Suppressor macrophage (primary cell): ENCODE results near the gene PRODH.
"Not testable (repeated sequence)": the region's sequence is repeated elsewhere in the genome, so short reads cannot be mapped to it uniquely, and the experiment has no call there.

ENCODE experiments used
- DNase-seq, 4 experiments: peaks; one replicate each; pipeline ENCODE4 v3.0.0-alpha.2; 2020 to 2022

PRODH gene

DNA sequence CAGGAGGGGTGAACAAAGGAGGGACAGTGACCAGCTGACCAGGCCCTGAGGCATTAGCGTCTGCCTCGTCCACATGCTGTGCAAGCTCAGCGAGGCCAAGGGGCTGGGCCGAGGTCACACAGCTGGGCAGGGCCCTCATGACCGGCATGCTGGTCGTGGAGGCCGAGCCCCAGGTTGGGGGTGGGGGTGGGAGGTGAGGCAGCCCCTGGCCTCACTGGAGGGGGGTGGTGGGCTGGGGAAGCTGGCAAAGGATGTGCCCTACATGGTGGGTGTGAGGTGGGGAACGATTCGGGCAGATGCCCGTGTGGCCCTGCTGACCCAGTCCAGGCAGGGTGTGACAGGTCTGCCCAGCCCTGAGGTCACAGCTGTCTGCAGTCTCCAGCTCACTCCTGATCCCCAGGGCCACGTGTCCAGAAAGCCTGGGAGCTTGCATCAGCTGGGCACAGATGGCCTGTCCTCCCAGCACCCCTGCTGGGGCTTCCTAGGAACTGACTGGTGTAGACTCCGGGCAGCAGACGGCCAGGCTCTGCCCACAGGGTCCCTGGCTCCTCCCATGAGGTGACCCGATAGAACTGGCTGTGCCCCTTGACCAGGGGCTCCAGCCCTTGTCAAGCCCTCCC, 31.4 kb upstream of the PRODH start:
- DNase-seq = peak; percentile 15 to 63 (median 39)

DNA sequence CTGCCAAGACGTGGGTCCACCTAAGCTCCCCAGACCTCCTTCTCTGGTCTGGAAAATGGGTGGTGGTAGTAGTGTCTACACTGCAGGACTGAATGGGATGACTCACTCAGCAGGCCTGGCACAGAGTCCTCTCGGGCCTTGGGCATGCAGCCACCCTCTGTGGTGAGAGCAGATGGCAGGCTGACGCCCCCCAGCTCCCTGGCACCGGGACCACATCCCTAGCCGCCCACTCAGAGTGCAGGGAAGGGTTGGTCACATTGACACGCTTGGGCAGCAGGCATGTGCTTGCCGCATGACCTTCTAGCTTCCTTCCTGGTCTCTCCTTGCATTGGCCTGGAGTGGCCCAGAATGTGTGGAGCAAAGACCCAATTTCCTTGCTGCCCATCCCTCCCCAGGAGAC, 30.7 kb upstream of the PRODH start:
- DNase-seq = peak; percentile 5 to 56 (median 30)

DNA sequence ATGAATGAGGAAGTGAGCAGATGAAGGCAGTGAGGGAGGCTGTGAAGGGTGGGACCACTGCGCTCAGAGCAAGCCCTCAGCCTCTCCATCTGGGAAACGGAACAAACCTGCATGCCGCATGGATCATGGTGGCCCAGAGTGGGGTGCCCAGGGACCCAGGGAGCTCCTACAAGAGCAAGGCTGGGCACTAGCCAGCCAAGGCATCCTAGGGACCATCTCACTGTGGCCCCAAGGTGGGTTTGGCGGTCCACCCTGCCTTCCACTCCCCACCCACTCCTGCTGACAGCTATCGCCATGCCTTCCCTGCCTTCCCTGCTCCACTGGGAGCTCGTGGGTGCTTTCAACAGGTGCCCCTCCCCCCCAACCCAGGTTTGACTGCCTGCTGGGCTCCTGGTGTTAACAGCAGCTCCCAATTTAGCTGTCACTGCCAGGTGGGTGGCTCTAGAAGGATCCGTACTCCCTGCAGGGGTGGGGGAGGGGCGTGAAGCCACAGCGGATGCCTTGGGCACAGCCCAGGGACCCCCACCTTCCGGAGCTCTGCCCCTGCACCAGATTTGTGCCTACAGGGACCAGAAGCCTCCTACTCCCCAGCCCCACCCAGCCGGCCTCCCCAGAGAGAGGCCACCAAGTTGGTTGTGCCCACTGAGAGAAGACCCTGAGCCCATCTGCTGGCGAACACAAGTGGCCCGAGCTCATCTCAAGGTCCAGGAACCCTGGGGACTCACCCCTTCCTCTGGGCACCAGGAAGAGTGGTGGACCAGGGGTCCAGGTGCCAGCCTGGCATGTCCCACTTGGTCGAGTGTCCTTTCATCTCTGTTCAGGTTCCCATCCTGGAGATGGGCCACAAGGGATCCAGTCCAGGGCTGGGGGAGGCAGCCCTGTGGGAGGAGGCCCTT, 29.7 kb upstream of the PRODH start:
- no peak for DNase-seq

DNA sequence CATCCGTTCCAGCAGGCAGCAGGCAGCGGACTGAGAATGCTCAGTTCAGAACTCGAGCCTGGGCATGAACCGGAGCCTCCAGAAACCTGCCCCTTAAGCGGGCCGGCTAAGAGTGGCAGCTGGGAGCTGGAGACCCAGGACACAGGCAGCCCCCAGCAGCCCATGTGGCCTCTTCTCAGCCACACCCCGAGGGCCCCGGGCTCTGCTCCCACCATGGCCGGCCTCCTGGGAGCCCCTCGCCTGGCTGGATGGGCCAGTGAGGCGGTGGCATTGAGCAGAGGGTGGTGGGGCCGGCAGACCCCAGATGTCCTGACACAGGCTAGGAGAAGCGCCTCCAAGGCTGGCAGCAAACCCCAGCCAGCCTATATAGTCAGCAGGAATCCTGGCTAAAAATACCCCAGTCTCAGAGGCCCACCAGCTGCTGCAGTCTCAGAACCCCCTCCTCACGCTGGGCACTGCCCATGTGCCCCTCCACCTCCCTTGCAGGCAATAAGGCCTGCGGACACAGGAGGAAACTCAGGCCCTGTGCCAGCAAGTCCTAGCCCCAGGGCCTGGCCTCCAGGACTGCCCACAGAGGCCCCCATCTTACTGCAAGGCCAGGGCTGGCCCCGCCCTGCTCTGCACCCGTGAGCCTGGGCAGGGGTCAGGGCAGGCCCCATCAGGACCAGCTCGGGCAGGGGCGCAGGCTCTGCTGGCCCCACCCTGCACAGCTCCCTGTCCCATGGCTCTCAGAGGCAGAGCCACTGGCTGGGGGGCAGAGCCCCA, 28.6 kb upstream of the PRODH start:
- not testable (repeated sequence) for DNase-seq

DNA sequence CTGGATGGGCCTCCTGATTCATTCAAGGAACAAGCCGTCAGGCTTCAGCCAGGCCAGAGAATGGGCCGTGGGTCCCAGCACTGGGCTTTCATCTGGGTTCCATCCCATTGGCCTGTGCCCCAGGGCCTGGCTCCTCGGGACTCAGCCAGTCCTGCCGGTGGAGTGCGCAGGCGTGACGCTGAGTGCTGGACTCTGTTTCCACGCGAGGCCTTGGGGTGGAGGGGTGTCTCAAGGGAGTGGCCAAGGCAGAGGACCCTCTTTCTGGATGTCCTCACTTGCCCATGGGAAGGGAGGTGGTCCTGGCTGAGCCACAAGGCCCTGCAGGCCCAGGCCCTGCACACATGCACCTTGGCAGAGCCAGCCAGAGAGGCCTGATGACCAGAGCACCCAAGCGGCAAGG, 28.0 kb upstream of the PRODH start:
- DNase-seq = not testable (repeated sequence)

DNA sequence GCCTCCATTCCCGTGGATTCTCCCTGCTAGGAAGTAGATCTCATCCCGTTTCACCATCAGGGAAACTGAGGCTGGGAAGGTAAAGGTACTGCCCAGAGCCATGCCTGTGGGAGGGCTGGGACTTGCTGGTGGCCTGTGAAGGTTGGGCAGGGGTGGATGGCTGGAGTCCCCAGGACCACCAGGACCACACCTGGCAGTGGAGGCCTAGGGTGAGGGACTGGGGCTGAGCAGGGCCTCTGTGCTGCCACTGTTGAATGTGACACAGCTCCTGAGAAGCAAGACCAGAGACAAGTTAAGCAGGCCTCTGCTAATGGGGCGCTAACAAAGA, 26.2 kb upstream of the PRODH start:
- DNase-seq = no peak

DNA sequence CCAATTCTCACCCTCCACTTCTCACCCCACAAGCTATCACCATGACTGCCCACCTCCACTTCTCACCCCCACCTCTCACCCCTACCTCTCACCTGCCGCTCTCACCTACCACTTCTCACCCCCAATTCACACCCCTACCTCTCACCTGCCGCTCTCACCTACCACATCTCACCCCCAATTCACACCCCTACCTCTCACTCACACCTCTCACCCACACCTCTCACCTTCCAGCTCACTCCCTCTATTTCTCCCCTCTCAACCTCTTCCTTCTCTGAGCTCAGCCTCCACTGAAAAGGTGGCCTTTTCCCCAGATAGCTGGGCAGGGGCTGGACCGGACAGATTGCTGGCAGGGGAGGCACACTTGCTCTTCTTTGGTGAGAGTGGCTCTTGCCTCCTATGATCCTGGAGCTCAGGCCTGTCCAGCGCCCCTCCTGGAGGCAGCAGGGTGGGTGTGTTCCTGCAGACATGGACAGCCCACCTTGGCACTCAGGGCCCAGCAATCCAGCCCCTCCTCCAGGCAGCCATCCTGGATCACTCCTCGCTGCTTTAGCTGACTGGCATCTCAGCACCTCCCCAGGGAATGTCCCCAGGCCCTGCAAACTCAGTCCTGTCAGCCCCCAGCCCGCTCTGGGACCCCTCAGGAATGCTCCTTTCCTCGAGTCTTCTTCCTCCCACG, 25.7 kb upstream of the PRODH start:
- DNase-seq = not testable (repeated sequence)

DNA sequence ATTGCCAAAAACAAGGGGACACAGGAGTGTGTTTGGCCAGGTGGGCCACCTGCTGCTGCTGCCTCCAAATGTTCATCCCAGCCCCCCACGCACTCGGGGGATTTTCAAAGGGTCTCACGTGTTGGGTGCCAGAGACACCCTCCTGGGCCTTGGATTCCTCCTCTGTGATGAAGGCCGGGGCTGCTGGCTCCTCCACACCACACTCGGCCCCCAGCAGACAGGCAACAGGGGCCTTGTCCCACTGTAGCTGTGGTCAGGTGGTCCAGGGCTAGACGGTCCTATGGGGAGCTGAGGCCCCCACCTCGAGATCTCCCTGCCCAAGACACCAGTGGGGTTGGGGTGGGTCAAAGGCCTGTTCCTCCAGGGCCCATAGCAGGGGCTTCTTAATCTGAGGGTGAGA, 25.1 kb upstream of the PRODH start:
- DNase-seq = not testable (repeated sequence)

DNA sequence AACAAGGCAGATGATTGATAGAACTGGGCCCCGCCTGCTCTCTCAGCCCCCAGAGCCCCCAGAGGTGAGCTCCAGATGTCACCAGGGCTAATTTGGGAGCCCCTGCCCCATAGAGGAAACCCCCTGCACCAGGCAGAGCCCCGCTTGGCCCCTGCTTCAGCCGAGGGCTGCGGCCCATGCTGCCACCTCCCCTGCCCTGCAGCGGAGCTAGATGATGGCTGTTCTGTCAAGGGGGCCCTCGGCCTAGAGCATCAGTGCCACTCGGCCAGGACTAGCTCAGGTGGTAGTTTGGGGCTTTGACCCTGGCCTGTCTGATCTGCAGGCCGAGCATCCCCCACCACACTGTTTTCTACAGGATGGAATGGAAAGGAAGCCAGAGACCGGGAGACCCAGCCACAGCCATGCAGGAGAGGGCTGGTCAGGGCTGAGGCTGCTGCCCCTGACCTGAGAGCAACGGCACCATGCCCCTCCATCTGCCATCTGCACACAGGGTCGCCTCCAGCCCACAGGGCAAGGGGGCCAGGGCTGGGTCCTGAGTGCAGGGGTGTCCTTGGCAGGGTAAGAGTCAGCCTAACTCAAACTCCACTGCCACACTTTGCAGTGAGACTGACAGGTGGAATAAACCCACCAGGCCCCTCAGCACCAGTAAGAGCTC, 24.2 kb upstream of the PRODH start:
- not testable (repeated sequence) for DNase-seq

DNA sequence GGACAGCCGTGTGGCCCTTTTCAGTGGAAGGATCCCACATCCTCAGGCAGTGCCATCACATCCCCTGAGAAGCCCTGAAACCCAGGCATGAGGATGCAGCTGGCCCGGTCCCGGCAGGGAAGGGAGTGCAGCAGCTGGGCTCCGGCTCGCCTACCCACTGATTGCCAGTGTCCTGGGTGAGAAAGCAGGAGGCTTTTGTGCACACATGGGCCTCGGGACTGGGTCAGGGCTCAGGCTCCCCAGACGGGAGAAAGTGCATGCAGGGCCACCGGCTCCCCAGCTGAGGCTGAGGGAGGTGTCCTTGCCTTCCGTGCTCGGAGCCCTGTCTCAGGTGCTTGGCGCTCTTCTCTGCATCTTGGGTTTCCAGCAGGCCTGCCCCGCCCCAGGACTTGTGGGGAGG, 23.6 kb upstream of the PRODH start:
- not testable (repeated sequence) for DNase-seq

DNA sequence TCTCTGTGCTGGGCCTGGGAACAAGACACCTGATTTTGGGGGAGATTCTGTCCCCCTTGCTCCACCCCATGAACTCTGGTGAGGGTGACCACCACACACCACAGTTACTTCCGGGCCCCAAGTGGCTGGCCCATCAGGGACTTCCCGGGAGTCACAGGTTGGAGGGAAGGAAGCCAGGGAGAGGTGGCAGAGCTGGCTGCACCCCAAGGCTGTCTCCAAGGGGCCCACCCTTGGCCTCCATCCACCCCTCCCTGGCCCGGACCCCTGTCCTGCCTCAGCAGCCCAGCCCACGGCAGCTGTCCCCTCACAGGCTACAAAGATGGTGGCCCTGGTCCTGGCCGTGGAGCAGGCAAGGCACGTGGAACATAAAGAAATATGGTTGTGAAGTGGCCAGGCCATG, 23.2 kb upstream of the PRODH start:
- DNase-seq = not testable (repeated sequence)

DNA sequence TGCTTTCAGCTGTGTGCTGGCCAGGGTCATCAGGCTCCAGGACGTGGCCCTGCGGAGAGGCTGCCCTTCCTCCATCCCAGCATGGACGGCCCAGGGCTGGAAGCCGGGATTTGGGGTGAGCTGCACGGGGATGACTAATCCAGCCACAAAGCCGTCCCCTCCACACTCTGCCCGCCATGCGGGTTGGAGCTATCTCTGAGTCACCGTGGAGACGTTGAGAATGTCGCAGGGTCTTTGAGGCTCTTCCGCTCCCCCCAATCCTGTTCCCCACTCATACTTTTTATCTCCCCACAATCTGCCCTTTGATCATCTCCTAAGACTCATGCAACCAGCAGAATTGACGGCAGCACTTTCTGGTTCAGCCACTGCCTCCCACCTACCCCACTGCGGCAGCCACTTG, 22.6 kb upstream of the PRODH start:
- not testable (repeated sequence) for DNase-seq

DNA sequence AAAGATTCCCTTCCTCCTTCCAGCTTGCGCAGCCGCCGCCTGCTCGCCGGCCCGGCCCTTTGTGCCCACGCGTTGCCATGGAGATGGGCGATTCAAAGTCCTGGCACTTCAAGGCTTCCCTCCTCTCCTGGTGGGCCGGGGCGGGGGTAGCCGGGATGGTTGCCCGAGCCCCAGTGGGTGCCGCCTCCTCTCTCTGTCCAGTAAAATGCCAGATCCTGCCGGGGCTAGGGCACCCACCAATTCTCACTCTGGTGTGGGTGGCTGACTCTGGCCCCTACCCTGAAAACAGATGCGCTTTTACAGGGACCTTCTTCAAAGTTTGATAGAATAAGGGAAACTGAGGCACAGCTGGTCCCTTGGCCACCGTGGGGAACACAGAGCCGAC, 22.2 kb upstream of the PRODH start:
- not testable (repeated sequence) for DNase-seq

DNA sequence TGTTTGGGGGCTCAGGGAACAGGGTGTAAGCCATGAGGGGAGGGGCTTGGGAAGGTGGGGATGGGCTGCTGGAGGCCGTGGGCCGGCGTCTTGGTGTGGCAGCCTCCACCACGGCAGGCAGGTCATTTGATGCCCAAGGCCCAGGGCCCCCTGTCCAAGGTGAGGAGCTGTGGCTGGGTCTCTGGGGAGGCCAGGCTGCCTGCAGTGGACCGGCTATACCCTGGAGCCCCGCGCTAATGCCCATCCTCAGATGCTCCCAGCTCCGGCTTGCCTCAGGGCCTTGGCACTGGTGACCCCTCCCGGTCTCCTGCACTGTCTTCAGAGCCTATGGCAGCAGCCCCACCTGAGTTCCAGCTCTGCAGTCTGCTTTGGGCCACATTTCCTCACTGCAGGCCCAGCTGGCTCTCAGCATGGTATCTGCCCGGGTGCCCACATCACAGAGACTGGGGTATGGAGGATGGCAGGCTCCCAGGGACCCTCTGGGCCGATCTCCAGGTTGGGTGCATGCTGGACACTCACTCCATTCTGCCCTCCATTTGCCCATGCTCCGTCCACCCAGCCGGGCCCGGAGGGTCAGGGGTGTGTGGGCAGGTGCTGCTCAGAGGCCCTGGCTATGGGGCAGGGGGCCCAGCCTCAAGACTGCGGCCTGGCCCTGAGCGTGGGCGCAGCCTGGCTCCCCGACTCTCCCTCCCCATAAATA, 21.7 kb upstream of the PRODH start:
- DNase-seq = not testable (repeated sequence)

DNA sequence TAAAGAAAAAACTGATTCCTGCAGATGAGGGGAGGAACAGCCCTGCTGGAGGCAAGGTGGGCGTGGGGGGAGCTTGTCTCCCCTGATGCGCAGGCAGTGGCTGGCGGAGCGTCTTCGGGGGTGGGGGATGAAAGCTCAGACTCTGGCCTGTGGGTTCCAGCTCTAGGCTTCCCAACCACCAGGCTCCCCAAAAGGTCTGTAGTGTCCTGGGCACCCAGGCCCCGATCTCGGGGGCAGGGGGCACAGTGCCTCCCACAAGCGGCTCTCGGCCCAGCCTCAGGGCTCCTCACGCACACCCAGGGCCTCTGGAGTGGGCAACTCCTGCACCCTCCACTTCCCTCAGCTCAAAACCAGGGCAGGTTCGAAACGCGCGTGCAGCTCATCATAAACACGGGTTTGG, 20.9 kb upstream of the PRODH start:
- DNase-seq = not testable (repeated sequence)

DNA sequence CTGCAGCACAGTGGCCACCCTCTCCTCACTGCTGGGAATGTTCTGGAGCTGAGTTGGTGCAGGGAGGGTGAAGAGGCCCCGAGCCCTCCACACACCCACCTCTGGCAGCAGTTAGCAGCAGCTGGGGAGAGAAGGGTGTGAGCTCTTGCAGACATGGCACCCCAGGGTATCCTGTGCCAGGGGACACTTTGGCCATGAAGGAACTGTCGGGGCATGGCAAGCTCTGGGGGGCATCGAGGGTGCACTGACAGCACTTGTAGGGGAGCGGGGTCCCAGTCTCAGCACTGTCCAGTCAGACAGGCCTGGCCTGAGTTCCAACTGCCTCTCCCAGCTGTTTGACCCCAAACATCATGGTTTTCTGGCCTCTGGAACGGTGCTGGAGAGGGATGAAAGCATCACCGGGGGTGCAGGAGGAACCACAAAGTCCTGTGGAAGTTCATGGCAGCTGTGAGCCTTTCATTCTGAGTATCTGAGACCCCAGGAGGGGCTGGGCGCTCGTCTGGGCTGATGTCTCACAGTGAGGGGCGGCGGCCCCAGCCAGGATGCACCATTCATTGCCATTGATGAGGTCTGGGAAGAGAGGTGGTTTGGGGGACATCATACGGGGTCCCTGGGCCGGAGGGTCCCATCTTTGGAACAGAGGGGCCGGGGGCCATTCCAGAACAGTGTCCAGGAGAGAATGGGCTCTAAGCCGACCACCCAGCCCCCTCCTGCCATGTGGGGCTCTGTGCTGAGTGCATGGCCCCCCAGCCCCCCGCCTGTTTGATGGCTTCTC, 20.2 kb upstream of the PRODH start:
- not testable (repeated sequence) for DNase-seq

DNA sequence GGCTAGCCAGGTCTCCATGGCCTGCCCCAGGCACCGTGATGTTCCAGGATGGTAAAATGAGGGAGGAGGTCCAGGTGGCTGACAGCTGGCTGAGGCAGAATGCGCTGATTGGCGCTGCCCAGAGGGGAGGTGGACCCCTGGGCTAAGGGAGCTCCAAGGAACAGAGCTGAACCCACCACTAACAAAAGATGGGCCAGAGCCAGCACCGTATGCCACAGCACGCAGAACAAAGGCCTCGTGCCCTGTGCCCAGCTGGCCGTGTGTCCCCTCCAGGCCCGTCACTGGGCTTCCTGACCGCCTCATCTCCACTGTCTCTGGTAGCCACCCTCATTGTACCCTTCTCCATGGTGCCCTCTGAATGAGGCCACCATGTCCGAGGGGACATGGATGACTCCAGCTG, 19.6 kb upstream of the PRODH start:
- no peak for DNase-seq

DNA sequence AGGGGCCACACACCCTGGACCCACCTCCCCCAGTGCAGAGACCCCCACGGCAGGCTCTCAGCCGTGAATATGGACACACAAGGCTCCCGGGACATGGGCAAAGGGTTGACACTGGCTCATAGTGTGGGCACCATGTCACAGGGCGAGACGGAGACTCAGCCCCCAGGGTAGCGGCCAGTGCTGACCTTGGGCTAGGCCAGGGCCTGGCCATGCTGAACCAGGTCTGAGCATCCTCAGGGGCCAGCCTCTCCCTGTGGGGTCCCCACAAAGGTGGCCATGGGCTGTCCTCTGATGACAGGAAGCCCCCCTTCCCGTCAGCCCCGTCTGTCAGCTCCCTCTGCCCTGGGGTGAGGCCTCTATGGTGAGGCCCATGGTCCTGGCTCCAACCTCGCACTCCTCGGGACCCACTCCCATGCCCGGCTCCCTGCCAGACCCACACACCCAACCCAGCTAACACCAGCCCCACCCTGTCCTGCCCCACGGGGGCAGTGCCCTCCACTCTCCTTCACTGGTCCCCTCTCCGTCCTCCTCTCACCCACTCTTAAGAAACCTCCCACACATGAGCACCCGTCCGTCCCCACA, 19.0 kb upstream of the PRODH start:
- no peak for DNase-seq

DNA sequence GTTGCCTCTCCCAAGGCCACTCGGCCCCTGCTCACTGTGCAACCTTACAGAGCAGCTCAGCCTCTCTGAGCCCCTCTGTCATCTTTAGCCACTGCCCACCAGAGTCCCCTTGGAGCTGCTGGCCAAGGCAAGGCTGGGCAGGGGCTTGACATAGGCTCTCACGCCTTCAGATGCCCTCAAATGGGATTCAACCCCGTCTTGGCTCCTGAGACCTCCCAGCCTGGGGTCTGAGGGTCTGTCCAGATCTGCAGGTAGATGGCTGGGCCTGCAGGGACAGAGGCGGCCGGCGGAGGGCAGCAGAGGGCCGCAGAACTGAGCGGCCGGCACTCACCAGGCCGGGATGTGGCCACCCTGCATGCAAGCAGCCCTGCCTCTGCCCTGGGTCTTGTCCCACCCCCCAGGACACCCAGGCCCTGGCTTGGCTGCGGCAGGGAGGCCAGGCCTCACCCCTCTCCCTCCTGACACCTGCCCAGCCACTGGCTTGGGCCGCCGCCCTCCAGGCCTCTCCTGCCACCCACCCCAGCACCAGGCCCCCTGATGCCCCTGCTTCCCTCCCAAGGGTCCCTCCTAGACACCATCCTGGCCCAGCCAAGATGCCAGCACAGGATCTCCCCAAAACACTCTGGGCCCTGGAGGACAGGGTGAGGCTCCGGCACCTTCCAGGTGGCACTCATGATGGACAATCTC, 18.4 kb upstream of the PRODH start:
- DNase-seq = peak; percentile 64 to 83 (median 80)

DNA sequence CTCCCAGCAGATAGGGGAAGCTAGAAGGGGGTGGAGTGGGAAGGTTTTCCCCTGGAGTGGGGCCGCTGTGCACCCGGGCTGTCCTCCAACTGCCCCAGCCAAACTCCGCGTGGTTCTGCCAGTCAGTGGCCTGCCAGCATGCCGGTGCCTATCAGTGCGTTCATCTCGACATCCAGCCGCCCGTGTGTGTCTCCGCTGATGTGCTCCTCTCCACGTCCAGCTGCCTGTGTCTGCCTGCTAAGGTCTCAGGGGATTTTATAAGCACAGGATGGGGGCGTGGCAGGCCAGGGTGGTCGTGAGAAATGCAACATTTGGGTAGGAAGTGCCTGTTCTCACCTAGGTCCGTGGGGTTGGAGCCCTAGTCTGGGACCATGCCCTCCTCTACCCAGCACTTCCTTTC, 17.0 kb upstream of the PRODH start:
- DNase-seq = not testable (repeated sequence)
